A549 (cell line): ENCODE data around the gene AMZ1.

Experiments
- CBX8 ChIP-seq: fragments of 200-600 bp; sonication (generic); IDR thresholded peaks from 2 replicates; pipeline ENCODE4 v1.6.1; 2016
- CTCF ChIP-seq: fragments of >200 bp; sonication (Bioruptor Twin); formaldehyde crosslinking; IDR thresholded peaks from 3 replicates; pipeline ENCODE4 v1.5.1; 2016
- EP300 ChIP-seq, 2 experiments: fragments of >200 bp; sonication (Bioruptor Twin); formaldehyde crosslinking; IDR thresholded peaks; 2 replicates in 1 of 2; 3 replicates in 1 of 2; pipeline ENCODE4 v1.6.1; 2016 to 2017
- KDM5A ChIP-seq: fragments of 200-600 bp; sonication (generic); IDR thresholded peaks from 2 replicates; pipeline ENCODE4 v1.6.1; 2016; ENCODE audit warnings: antibody characterized with exemption, mild to moderate bottlenecking
- MYC ChIP-seq: IDR thresholded peaks from 2 replicates; pipeline ENCODE4 v1.6.1; 2012; ENCODE audit warnings: mild to moderate bottlenecking, inconsistent platforms, low read length, improper control_type of control experiment, borderline replicate concordance

GRCh38 chr7:2646336-2646679 is 41.7 kb upstream of the AMZ1 start:
- TF ChIP-seq CBX8 (no peak), MYC (no peak), KDM5A (no peak), CTCF (no peak), EP300 (IDR thresholded peaks at IDR 0.05) (no peak)
